ENCODE measurements around the gene RNF144A. TPM values are rescaled to one million over a fixed set of nuclear protein-coding genes. Genes with fewer than 3 reads are reported as not detected.
A peak's percentile ranks its signal among the peaks of the same experiment; 100 is the strongest.

RNF144A gene
- polyA plus RNA-seq, 1 of the 3 experiments (the other 2 are of a cell fraction) = 15.6 TPM

DNA sequence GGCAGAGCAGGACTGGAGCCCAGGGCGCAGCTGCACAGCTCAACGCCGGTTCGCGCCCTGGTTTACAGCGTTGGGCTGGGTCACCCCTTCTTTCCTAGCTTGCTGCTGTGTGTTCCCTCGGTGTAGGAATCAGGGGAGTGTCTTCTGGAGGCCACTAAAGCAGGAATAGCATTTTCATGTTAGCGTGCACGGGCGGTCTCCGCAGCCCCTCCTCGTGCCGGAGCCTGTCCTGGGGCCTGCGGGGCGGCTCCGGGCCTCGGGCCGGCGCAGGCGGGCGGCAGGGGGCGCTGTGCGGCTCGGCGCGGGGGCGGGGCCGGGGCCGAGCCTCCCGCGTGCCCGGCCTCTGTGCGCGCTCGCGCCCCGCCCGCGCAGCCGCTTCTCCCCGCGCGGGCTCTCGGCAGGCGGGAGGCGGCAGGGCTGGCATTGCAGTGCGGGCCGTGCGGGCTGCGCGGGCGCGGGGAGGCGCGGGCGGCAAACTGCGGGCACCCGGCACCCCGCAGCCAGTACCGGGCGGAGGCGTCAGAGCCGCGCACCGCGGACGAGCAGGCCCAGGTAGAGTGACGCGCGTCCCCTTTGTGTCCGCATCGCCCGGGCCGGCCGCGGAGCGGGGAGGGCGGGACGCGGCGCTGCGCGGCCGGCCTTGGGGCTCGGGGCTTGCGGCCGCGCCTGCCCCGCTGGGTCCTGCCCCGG lies at the start of gene RNF144A (continued):
- TF ChIP-seq USF2 (IDR thresholded peaks at IDR 0.05; ENCODE audit: borderline replicate concordance, low read depth, low read length) = no peak
- no peak for TF ChIP-seq JUND (IDR thresholded peaks at IDR 0.05)
- no peak for TF ChIP-seq EZH2phosphoT487 (IDR thresholded peaks at IDR 0.05; ENCODE audit: borderline replicate concordance, low read depth)
- TF ChIP-seq MEF2A (IDR thresholded peaks at IDR 0.05; ENCODE audit: borderline replicate concordance, low read depth) = no peak
- no peak for TF ChIP-seq YY1 (IDR thresholded peaks at IDR 0.05; ENCODE audit: low read depth)
- TF ChIP-seq RCOR1 (IDR thresholded peaks at IDR 0.05; ENCODE audit: low read length) = no peak
- peak; percentile 71 for TF ChIP-seq NRF1 (IDR thresholded peaks at IDR 0.05; ENCODE audit: low read depth, low read length)
- no peak for TF ChIP-seq NFIC (IDR thresholded peaks at IDR 0.05; ENCODE audit: borderline replicate concordance)
- no peak for TF ChIP-seq RXRA (IDR thresholded peaks at IDR 0.05; ENCODE audit: borderline replicate concordance, low read depth)
- no peak for TF ChIP-seq RFX5 (IDR thresholded peaks at IDR 0.05; ENCODE audit: low read length)
- no peak for TF ChIP-seq CHD2 (IDR thresholded peaks at IDR 0.05; ENCODE audit: low read length, partially characterized antibody)
- no peak for TF ChIP-seq SIN3A (IDR thresholded peaks at IDR 0.05; ENCODE audit: borderline replicate concordance, low read depth, low read length)
- TF ChIP-seq ELF1 (IDR thresholded peaks at IDR 0.05) = no peak

DNA sequence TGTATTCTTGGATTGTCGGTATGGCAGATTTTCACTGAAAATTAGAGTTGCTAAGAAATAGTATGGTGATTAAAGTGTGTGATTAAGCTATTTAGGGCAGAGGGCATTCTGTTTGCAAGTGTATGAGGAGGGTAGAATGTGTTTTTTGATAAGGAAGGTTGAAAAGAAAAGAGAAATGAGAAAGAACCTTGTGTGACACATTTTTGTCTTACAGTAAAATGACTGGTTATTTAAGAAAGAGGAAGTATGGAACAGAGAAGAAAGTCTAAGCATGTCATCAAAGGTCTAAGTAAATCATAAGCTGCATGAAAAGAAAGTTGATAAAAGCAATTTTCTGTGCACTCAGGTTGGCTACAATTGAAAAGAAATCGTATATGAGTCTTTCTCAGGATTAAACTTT lies 44.8 kb upstream of the RNF144A start:
- Histone ChIP-seq H3K79me2 (ENCODE audit: insufficient read depth) (no peaks in the 10 kb centered on the region), H3K4me3 (ENCODE audit: low read depth in 2 of 2, low read length in 1 of 2) (no peak overlapping the region), H3K9me2 (no peaks in the 10 kb centered on the region), H3K27me3 (ENCODE audit: insufficient read depth) (no peaks in the 10 kb centered on the region), H2AFZ (ENCODE audit: low read depth) (no peak overlapping the region), H3K36me3 (replicated peaks in 1 of 2; ENCODE audit: control insufficient read depth in 1 of 2, insufficient read depth in 2 of 2, low read length in 1 of 2) (no peaks in the 10 kb centered on the region), H3K4me1 (ENCODE audit: control insufficient read depth in 1 of 2, insufficient read depth in 2 of 2, low read depth in 1 of 2, low read length in 1 of 2) (no peaks in the 10 kb centered on the region; a peak in 2 of 4 replicates), H3F3A (replicated peaks; ENCODE audit: insufficient read depth) (no peaks in the 10 kb centered on the region), H3K9ac (no peak overlapping the region), H4K20me1 (ENCODE audit: insufficient read depth) (no peaks in the 10 kb centered on the region), H3K9me3 (peaks cover 6% of the 10 kb centered on the region; the same call in 1 of the 2 replicates), H3K4me2 (no peak overlapping the region), H3K27ac (ENCODE audit: low read depth in 2 of 2, low read length in 1 of 2) (no peak overlapping the region)
- POLR2A ChIA-PET = no interaction called here
- no peak for DNase-seq
- TF ChIP-seq FOXM1 (IDR thresholded peaks at IDR 0.05; ENCODE audit: low read depth) (no peak), FOXJ3 (CRISPR knock-in tag; IDR thresholded peaks at IDR 0.05) (no peak), RFX5 (IDR thresholded peaks at IDR 0.05; ENCODE audit: low read length) (no peak), SMC3 (IDR thresholded peaks at IDR 0.05; ENCODE audit: low read depth, low read length) (no peak), JUND (IDR thresholded peaks at IDR 0.05) (no peak), TAF1 (IDR thresholded peaks at IDR 0.05; ENCODE audit: borderline replicate concordance, low read depth, low read length) (no peak), ELF1 (IDR thresholded peaks at IDR 0.05) (no peak), TCF12 (IDR thresholded peaks at IDR 0.05) (no peak), YY1 (IDR thresholded peaks at IDR 0.05; ENCODE audit: low read depth) (no peak), MEF2A (IDR thresholded peaks at IDR 0.05; ENCODE audit: borderline replicate concordance, low read depth) (no peak), REST (IDR thresholded peaks at IDR 0.05; ENCODE audit: low read depth, low read length) (no peak)
- TF ChIP-seq, protein P1, sequence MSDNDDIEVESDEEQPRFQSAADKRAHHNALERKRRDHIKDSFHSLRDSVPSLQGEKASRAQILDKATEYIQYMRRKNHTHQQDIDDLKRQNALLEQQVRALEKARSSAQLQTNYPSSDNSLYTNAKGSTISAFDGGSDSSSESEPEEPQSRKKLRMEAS (IDR thresholded peaks at IDR 0.05; ENCODE audit: low read depth) = no peak
- CTCF ChIA-PET = interaction anchor here (1.1 to 1.4 kb wide), 3 partner anchors 8 to 143 kb away, joined by 3 to 5 read pairs (median 3); no protein-coding TSS in a partner anchor
- 67% methylated on average over 2 of the region's 2 CpGs for WGBS (ENCODE audit: low lambda C conversion rate)
